Natural killer cell treated with Interleukin-12 subunit alpha and Interleukin-12 subunit beta and Interleukin-15 and Interleukin-18, amount 100 ng/mL, for 72 hours (primary cell): Measurements from ENCODE around the gene ESRP2. TPM values are rescaled to one million over a fixed set of nuclear protein-coding genes. Genes with fewer than 3 reads are reported as not detected.
A peak's percentile ranks its signal among the peaks of the same experiment; 100 is the strongest.

Experiments
- ATAC-seq, 2 donors: fragments of 150-1000 bp; cut with Tn5 transposase in 1 of 2; sonication (Bioruptor Pico), chemical (Tn5 transposase) in 1 of 2; 2 replicates each; pipeline ENCODE4 v1.10.0; 2021
- DNase-seq: peaks from one replicate; pipeline ENCODE4 v3.0.0; 2022; ENCODE audit warnings: low spot score
- H3K27ac Mint-ChIP-seq, 2 donors: 1 replicate in 1 of 2; 2 replicates in 1 of 2; pipeline ENCODE4 v1.8.0; 2022; ENCODE audit warnings: mixed read lengths in 2 of 2, mild to moderate bottlenecking in 1 of 2, moderate library complexity in 1 of 2
- H3K27me3 Mint-ChIP-seq, 2 donors: 1 replicate in 1 of 2; 2 replicates in 1 of 2; pipeline ENCODE4 v1.8.0; 2022; ENCODE audit warnings: mixed read lengths in 2 of 2
- H3K36me3 Mint-ChIP-seq: one replicate; pipeline ENCODE4 v1.8.0; 2022; ENCODE audit warnings: mixed read lengths
- H3K4me1 Mint-ChIP-seq, 2 donors: 1 replicate in 1 of 2; 2 replicates in 1 of 2; pipeline ENCODE4 v1.8.0; 2022; ENCODE audit warnings: low read depth in 2 of 2, mixed read lengths in 2 of 2, mild to moderate bottlenecking in 1 of 2
- H3K4me3 Mint-ChIP-seq: one replicate; pipeline ENCODE4 v1.8.0; 2022; ENCODE audit warnings: mixed read lengths
- H3K9me3 Mint-ChIP-seq: 2 replicates; pipeline ENCODE4 v1.8.0; 2022; ENCODE audit warnings: mixed read lengths
- total RNA-seq, 2 donors: library from RNA; stranded (reverse); gene quantifications; one replicate each; pipeline ENCODE4 v1.2.3, GENCODE V29; 2022

ESRP2 gene
- total RNA-seq, 2 donors from 2014 or later: 0.12 TPM; not detected in 1

GRCh38 chr16:68253721-68254120 lies 17.8 kb upstream of the ESRP2 start:
- no peak overlapping the region for H3K4me3 Mint-ChIP-seq

GRCh38 chr16:68252383-68252782 lies 16.5 kb upstream of the ESRP2 start:
- no peak for DNase-seq
- no peaks in the 10 kb centered on the region for H3K27me3 Mint-ChIP-seq

More at GRCh38 chr16:68253721-68254120, 17.8 kb upstream of the ESRP2 start:
- H3K36me3 Mint-ChIP-seq: no peaks in the 10 kb centered on the region
- H3K9me3 Mint-ChIP-seq: no peaks in the 10 kb centered on the region
- no peaks in the 10 kb centered on the region for H3K27me3 Mint-ChIP-seq
- no peak for DNase-seq
- peaks cover 0 to 4% of the 10 kb centered on the region in 2 donors for H3K4me1 Mint-ChIP-seq
- no peak overlapping the region for H3K27ac Mint-ChIP-seq
- ATAC-seq: no peak

GRCh38 chr16:68251832-68252231 lies 15.9 kb upstream of the ESRP2 start:
- no peak overlapping the region for H3K4me3 Mint-ChIP-seq
- H3K36me3 Mint-ChIP-seq: no peaks in the 10 kb centered on the region
- no peak for ATAC-seq
- no peak for DNase-seq
- H3K27me3 Mint-ChIP-seq: no peaks in the 10 kb centered on the region
- H3K9me3 Mint-ChIP-seq: no peaks in the 10 kb centered on the region
- peaks cover 0 to 6% of the 10 kb centered on the region in 2 donors for H3K4me1 Mint-ChIP-seq
- H3K27ac Mint-ChIP-seq: no peak overlapping the region

More at GRCh38 chr16:68252383-68252782, 16.5 kb upstream of the ESRP2 start:
- Mint-ChIP-seq H3K4me3 (no peak overlapping the region), H3K4me1 (peaks cover 0 to 6% of the 10 kb centered on the region in 2 donors), H3K36me3 (no peaks in the 10 kb centered on the region), H3K9me3 (no peaks in the 10 kb centered on the region), H3K27ac (no peak overlapping the region)
- no peak for ATAC-seq

GRCh38 chr16:68250951-68251350 lies 15.0 kb upstream of the ESRP2 start:
- Mint-ChIP-seq H3K4me3 (no peak overlapping the region), H3K9me3 (no peaks in the 10 kb centered on the region), H3K4me1 (peaks cover 6 to 12% of the 10 kb centered on the region in 2 donors), H3K27ac (no peak overlapping the region), H3K27me3 (no peaks in the 10 kb centered on the region), H3K36me3 (no peaks in the 10 kb centered on the region)
- ATAC-seq: no peak
- no peak for DNase-seq

GRCh38 chr16:68249371-68249770 lies 13.4 kb upstream of the ESRP2 start:
- no peaks in the 10 kb centered on the region for H3K27me3 Mint-ChIP-seq
- H3K36me3 Mint-ChIP-seq: no peaks in the 10 kb centered on the region
- peaks cover 15 to 22% of the 10 kb centered on the region in 2 donors for H3K4me1 Mint-ChIP-seq
- ATAC-seq: no peak
- DNase-seq: no peak
- H3K27ac Mint-ChIP-seq: peak overlapping the region in 1 of 2 donors; percentile 39
- H3K9me3 Mint-ChIP-seq: no peaks in the 10 kb centered on the region
- H3K4me3 Mint-ChIP-seq: no peak overlapping the region

- Mint-ChIP-seq H3K9me3 (no peaks in the 10 kb centered on the region), H3K36me3 (no peaks in the 10 kb centered on the region), H3K27me3 (no peaks in the 10 kb centered on the region), H3K4me1 (peaks cover 15 to 22% of the 10 kb centered on the region in 2 donors), H3K27ac (peak overlapping the region in 1 of 2 donors; percentile 39), H3K4me3 (no peak overlapping the region)
- ATAC-seq (no peak), DNase-seq (no peak)
Observed at GRCh38 chr16:68247932-68248331, 12.0 kb upstream of the ESRP2 start.

GRCh38 chr16:68247400-68247799 lies 11.5 kb upstream of the ESRP2 start:
- Mint-ChIP-seq H3K27me3 (no peaks in the 10 kb centered on the region), H3K9me3 (no peaks in the 10 kb centered on the region), H3K27ac (no peak overlapping the region), H3K4me3 (no peak overlapping the region), H3K36me3 (no peaks in the 10 kb centered on the region), H3K4me1 (peaks cover 15 to 22% of the 10 kb centered on the region in 2 donors)
- DNase-seq (no peak), ATAC-seq (no peak)

- H3K4me3 Mint-ChIP-seq: peak overlapping the region; percentile 93
- no peaks in the 10 kb centered on the region for H3K36me3 Mint-ChIP-seq
- H3K4me1 Mint-ChIP-seq: peaks cover 15 to 22% of the 10 kb centered on the region in 2 donors
- H3K27ac Mint-ChIP-seq: no peak overlapping the region
- no peaks in the 10 kb centered on the region for H3K27me3 Mint-ChIP-seq
- H3K9me3 Mint-ChIP-seq: no peaks in the 10 kb centered on the region
- ATAC-seq: no peak
- DNase-seq: no peak
Observed at GRCh38 chr16:68246666-68247065, 10.7 kb upstream of the ESRP2 start.

- Mint-ChIP-seq H3K36me3 (no peaks in the 10 kb centered on the region), H3K27ac (peak overlapping the region in 1 of 2 donors; percentile 97), H3K9me3 (no peaks in the 10 kb centered on the region), H3K27me3 (no peaks in the 10 kb centered on the region), H3K4me3 (peak overlapping the region; percentile 93), H3K4me1 (peaks cover 15 to 22% of the 10 kb centered on the region in 2 donors)
- DNase-seq: no peak
- ATAC-seq: no peak
Observed at GRCh38 chr16:68246121-68246520, 10.2 kb upstream of the ESRP2 start.

- ATAC-seq (peak; percentile 97 to 99), DNase-seq (peak; percentile 95)
- H3K27ac Mint-ChIP-seq: peak within 1 kb of the TSS; percentile 59 to 97
- no peaks in the 10 kb centered on the region for H3K9me3 Mint-ChIP-seq
- H3K4me1 Mint-ChIP-seq: peaks cover 15 to 22% of the 10 kb centered on the region in 2 donors
- no peaks in the 10 kb centered on the region for H3K27me3 Mint-ChIP-seq
- H3K4me3 Mint-ChIP-seq: peak within 1 kb of the TSS; percentile 93
- H3K36me3 Mint-ChIP-seq: no peaks in the 10 kb centered on the region
Observed at GRCh38 chr16:68244903-68245853, 9.3 kb upstream of the ESRP2 start, which contains the start of gene PLA2G15. Gene PLA2G15 (plus strand): TSS chr16:68245373. CDS start chr16:68245427, 54 bp downstream.

- Mint-ChIP-seq H3K27ac (peak overlapping the region; percentile 59 to 97), H3K4me3 (peak overlapping the region; percentile 93), H3K4me1 (peaks cover 15 to 24% of the 10 kb centered on the region in 2 donors), H3K9me3 (no peaks in the 10 kb centered on the region), H3K36me3 (no peaks in the 10 kb centered on the region), H3K27me3 (no peaks in the 10 kb centered on the region)
- ATAC-seq (no peak), DNase-seq (no peak)
Observed at GRCh38 chr16:68244481-68244902, 8.6 kb upstream of the ESRP2 start.

GRCh38 chr16:68242926-68243858 lies 7.3 kb upstream of the ESRP2 start:
- H3K27me3 Mint-ChIP-seq: no peaks in the 10 kb centered on the region
- H3K36me3 Mint-ChIP-seq: no peaks in the 10 kb centered on the region
- no peak for ATAC-seq
- H3K4me1 Mint-ChIP-seq: peaks cover 15 to 28% of the 10 kb centered on the region in 2 donors
- no peaks in the 10 kb centered on the region for H3K9me3 Mint-ChIP-seq
- no peak overlapping the region for H3K27ac Mint-ChIP-seq
- no peak for DNase-seq
- peak overlapping the region; percentile 93 for H3K4me3 Mint-ChIP-seq

- H3K4me3 Mint-ChIP-seq: no peak overlapping the region
- no peaks in the 10 kb centered on the region for H3K9me3 Mint-ChIP-seq
- no peaks in the 10 kb centered on the region for H3K36me3 Mint-ChIP-seq
- no peaks in the 10 kb centered on the region for H3K27me3 Mint-ChIP-seq
- ATAC-seq (no peak), DNase-seq (no peak)
- H3K27ac Mint-ChIP-seq: no peak overlapping the region
- H3K4me1 Mint-ChIP-seq: peaks cover 21 to 28% of the 10 kb centered on the region in 2 donors
Observed at GRCh38 chr16:68242085-68242484, 6.2 kb upstream of the ESRP2 start.
